ENCODE data around the gene WIPI1.
A peak's percentile ranks its signal among the peaks of the same experiment; 100 is the strongest.

WIPI1 gene

DNA sequence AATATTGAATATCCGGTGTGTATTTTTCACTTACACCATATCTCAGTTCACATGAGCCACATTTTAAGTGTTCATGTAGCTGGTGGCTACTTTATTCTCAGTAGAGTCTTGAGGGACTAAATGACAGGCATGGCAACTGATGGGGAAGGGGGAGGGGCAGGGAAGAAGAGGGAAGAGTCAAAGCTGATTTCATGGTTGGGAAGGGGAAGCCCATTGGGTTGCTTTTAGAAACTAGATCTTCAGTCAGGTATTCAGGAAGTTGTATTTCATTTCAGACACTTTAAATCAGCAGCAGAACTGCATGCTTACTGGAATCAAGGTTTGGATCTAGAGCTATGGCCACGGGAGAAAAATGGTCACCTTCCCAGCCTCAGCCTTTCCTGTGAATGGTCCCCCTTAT, 2.9 kb upstream of the WIPI1 start:
- no peak for DNase-seq

DNA sequence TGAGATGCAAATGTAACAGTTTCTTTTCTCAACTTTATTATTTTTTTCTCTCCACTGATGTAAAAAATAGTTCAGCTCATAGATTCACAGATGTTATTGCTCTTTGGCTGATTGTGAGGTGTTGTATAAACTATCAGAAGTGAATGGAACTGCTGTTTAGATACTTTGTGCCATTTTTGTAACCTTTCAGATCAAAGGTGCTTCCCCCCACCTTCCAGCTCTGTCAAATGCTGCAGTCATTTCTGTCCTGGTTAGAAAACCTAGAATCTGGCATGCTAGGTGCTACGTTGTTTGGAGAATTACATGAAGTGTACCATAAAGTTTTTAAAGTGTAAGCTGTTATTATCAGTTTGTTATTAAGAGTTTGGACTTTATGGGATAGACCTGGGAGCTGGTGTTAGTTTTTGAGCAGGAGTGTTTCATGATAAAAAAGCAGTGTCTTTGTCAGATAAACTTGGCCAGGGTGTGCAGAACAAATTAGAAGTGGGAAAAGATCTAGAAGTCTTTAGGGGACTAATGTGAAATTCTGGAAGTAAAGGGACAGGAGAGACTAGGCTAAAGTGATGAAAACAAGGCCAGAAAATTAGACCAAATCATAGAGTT, 1.8 kb upstream of the WIPI1 start:
- DNase-seq: no peak

DNA sequence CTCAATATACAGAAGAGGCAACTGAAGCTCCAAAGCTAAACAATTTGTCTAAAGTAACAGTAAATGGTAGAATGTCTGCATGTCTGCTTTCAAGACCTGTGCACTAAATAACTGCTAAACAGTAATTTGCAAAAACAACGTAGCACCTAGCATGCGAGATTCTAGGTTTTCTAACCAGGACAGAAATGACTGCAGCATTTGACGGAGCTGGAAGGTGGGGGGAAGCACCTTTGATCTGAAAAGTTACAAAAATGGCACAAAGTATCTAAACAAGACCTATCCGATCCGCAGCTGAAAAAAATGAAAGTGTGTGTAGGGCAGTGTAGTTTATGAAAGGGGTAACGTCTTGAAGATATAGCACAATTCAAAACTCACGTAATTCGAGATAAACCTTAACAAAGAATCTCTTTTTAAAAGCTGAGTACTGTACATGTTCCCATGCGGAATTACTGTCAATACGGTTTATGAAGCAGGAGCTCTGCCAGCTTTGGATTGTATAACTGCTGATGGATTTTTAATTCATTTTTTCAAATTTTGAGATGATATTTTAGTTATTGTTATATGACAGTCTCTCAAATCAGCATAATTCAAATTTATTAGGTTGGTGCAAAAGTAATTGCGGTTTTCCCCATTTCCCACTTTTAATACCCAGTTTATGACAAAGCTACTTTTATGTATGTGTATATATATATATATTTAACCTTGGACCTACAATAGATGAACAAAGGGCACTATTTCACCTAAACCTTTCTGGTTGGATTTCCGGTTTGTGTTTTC, 1.2 kb upstream of the WIPI1 start:
- DNase-seq: no peak

DNA sequence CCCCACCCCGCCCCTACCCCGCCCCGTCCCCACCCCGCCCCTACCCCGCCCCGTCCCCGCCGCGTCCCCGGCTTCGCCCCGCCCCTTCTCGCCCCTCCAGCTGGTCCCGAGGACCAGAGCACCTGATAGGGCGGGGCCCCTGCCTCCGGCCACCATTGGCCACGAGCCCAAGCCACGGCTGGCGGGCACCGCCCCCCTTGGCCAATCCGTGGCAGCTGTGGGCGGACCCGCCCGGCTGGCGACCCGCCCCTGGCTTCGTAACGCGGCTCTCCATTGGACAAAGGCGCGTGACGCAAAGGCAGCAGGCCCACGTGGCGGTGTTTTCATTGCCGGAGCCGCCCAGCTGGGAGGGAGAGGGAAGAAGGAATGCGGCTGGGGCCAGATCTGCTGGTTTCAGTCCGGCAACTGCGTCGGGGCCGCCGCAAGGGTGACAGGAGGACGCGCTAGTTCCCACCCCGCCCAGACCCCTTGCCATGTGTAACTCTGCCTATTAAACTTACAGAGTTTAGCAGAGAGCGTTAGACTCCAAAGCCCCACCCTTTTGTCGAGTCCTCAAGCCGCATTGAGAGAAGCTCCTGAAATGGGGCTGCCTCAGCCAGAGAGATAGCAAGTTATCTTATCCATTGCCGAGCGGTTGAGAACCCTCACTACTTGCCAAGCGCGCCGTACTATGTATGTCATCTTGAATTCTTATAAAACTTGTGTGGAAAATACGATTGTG, 403 bp upstream of the WIPI1 start:
- peak; percentile 99 for DNase-seq

DNA sequence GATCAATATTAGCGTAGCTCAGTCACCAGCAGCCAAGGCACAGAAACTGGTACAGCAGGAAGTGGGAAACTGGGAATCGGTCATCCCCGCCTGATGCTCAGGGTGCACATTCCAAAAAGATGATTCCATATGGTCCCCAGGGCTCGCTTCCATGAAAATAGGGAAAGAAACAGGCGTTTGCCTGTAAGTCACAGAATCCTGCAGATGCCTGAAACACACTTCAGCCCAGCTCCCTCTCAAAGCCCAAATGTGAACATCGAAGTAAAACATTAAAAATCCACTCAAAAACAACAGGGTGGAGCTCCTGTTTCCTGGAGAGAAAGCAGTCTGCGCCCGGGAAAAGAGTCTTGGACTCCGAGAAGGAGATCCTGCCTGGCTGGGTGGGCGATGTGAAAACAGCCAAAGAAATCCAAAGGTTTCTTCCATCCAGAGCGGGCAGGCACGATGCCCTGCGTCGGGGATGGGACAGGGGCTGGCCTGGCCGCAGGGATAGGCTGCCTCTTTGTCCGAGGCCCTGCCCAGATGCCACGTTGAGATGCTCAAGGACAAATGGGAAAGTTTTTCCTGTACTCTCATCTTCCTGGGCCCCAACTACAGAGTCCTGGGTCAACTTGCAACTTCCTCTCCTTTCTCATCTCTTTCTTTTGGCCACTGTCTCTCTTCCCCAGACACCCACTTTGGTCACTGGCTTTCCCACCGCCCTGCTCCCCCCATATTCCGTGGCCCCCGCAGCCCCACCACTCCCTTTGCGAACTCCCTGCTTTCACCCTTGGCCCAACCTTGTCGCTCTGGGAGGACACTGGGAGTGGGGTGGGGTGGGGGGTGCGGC, 743 bp downstream of the WIPI1 start:
- peak; percentile 92 for DNase-seq

DNA sequence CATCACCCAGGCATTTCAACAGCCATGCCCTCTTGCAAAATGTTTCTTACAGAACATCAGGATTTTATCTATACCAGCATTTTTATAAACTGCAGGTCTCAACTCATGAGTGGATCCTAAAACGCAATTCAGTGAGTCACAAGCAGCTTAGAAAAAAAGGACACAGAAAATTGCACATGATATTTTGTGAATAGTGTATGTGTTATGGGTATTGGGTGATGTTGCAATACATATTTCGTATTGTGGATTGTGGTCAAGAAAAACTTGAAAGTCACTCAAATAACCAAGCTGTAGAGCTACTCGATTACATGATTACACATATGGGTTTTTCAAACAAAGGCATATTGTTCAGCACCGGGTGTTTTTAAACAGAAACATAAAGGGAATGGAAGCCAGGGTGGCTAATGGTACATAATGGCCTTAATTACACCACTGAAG, 1.4 kb downstream of the WIPI1 start:
- DNase-seq: no peak

DNA sequence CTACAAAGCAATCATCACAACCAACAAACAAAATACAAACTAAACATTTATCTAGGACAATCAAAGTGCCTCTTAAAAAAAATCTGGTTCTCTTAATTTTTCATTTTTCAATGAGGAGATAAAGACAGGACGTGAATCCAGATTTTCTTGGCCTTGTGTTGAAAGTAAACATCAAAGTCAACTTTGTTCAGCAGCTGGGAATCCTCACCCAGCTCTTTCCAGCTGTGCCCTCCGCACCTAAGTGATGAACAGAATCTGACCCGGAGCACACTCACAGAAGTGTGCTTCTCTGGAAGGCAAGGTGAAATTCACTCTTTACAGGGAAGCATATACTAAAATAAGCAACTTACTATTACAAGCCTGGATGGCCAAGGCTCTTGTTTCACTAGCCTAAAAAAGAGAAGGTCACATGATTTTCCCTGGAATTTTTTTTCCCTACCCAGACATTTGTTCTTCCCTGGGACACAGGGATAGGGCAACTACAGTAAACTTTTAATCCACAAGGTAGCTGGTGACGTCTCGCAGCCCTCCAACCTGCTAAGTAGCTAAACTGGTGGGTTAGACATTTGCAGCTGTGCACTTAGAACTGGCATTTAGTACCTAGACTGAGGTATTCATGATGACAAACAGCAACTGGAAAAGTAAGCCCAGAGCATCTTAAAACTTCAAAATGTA, 3.2 kb downstream of the WIPI1 start:
- DNase-seq: no peak

DNA sequence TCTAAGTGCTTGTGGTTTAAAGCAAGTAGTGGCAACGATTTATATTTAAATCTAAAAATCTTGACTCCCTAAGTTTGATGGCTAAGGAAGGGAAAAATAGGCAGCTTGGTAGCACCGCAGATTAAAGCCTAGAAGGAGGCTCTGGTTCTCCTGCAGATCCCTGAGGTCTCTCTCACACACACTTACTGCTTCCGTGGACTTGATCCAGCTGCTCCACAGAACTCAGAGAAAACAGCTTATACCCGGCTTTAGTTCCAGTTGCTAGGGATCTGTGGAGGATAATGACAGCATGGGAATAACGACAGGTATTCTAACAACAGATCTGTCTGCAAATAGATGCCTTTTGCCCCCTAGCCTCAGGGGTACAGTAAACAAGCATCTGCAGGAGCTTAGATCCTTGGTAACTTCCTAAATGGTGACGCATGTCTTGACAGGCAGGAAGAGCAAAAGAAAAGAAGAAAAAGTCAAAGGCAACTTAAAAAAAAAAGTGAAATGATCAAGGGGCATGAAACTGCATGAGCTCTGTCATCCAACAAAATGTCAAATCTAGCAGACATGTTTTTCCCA, 4.5 kb downstream of the WIPI1 start:
- no peak for DNase-seq

DNA sequence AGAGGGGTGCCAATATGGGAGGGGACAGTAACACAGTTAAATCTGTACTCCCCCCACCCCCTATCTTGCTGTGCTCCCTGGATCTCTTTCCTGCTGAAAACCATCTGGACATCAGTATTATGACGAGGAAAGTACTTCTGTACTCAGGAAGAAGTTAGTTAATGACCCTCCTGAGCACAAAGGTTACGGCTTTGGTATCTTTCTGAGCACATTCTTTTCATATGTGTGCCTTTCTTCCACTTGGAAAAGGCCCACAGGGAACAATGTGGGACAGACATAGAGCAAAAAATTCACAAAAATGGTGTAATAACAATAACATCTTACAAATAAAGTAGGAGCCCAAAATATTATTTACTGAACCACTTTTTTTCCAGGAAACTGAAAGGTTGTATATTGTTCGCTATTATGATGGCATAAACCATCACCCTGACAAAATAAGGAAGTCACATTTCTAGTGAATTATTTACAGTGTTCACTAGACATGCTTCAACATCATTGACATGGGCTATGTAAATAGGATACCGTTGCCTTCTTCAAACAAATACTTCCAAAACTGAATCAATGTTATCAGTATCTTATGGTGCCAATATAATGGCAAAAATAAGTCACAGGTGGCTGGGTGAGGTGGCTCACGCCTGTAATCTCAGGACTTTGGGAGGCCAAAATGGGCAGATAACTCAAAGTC, 5.5 kb downstream of the WIPI1 start:
- no peak for DNase-seq

DNA sequence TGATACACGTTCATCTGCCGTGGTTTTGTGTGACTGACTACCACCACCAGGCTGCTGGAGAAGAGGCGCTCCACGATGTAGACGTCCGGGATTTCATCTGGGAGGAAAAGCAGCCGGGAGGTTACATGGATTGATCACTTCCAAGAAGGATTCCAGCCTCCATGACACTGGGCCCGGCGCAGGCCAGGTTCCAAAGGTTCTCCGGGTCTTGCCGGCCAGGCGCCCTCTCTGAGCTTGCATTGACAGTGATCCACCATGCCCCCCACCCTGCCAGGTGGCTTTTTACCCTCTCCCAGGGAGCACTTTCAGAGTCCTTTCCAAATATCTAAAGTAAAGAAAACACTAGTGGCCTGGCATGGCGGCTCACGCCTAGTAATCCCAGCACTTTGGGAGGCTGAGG, 6.5 kb downstream of the WIPI1 start:
- no peak for DNase-seq

DNA sequence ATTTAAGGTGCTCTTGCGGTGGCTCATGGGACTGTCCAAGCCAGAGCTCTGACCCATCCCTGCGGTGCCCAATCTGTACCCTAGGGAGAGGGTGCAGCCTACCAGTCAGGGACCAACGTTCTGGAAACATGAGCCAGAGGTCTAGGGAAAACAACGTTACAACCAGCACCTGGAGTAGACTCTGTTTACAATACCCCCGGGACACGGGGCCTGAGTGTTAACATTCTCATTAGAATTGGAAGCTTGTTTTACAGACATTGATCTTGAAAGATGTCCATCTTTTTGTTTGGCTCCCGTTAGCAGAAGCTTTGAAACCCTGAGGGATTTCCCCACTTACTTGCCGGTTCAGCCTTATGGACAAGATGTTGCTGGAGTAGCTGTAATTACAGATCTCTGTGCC, 6.9 kb downstream of the WIPI1 start:
- DNase-seq: no peak

DNA sequence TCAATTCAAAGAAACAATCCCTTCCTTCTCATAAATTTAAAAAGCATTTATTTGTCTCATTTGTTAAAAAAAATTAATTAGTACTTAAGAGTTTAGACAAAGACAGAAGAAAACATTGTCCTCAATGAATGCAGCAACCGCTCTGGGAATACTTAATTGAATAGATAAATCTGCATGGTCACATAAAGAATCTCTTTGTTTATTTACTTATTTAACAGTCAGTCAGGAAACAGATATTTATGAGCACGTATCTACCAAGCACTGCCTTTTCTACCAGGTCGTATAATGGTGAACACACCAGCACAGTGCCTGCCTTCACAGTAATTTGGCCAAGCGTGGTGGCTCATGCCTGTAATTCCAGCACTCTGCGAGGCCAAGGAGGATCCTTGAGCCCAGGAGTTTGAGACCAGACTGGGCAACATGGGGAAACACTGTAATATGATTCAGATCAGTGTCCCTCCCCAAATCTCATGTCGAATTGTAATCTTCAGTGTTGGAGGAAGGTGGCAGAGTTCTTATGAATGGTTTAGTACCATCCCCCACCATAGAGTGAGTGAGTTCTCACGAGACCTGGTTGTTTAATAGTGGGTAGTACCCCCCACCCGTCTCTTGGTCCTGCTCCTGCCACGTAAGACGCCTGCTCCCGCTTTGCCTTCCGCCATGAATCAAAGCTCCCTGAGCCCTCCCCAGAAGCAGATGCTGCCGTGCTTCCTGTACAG, 8.1 kb downstream of the WIPI1 start:
- no peak for DNase-seq

DNA sequence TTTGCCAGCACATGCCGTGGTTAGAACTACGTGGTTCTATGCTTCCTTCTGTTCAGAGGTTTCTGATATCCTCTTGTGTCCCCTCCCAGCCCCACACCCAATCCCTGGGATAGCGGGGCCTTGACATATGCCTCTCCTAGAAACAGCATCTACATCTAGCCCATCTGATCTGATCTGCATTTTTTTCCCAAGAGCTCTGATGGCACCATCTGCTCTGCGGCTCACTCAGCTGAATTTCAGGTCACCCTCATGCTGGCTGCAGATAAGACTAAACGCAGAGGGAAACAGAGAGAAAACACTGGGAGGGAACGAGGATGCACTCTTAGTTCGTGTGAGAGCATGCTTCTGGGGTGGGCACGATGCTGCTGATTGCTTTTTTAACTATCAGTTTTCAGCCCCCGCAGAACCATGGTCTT, 10.7 kb downstream of the WIPI1 start:
- no peak for DNase-seq

DNA sequence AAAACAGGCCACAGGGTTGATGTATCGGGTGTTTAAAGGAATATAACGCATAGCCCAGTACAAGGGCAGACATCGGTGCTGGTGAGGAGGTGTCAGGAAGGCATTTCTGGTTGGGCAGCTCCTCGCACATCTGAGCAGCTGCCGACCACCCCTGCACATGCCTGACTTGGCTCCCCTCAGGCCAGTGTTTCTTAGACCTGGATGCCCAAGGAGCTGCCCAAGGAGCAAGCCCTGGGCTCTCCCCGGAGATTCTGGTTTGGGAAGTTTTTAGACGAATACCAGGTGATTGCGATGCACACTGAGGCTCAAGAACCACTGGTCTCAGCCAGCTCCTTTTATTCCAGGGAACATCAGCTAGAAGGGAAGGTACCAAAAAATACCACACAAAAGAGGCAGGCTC, 11.6 kb downstream of the WIPI1 start:
- no peak for DNase-seq

DNA sequence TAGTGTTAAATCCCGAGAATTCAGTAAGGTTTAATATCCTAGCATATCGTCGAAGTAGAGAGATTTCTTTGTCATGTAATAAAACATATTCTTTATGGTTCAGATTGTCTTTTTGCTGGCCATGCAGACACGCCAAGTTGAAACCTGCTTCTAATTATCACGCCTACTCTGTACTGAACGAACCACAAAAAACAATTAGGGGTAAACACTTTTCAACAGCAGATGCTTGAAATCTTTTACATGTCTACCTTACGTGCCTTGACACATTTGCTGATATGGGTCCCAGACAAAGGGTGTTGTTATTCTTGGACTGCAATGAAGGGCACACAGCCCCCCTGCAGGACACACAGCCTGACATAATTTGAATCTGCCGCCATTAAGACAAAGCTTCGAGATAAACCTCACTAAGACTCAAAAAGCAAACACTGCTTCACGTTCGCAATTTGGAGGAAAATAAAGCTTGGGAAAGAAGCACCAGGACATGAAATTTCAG, 13.3 kb downstream of the WIPI1 start:
- no peak for DNase-seq

DNA sequence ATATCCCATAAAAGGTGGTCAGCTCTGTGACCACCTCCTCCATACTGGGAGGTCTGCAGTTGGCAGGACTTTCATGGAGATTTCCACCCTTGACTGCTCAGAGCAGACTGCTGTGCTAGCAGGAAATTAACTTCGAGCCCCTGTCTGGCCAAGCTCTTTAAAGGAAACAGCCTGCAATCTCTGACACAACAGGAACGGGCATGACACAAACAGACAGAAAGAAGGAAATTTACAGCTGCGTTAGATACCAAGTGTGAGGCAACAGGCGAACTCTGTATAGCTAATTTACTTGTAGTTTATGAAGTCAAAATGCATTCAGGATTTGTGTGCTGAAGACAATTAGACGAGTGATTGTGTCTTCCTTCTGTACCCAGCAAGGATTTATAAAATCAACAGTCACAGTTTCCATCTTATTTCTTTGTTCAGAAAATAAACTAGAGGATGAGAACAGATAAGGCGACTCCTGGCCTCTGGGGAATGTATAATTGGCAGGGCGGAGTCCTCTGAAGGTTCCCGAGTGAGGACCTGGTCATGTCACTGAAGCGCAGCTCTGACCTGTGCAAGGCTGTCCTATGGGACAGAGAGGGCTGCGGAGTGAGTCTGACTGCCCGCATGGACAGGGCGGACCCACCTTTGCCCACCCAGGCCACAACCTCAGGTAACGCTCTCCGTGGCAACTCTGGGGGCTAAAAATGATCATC, 16.1 kb downstream of the WIPI1 start:
- DNase-seq: peak; percentile 41

DNA sequence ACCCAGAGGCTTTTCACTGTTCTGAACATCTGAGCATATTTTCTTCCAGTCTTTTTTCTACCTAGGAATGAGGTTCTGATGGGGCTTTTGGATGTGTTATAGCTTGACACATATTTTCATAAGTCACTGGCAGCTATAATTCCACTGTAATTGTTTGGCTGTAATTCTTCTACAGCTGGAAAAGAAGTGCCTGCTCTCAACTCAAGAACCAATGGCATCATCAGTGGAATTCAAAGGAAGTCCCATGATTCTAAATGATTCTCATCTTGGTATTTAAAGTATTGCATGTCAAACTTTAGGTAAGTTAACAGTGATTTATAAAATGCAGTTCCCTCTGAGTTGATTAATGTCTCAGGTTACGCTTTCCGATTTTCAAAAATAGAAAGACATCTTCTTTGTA, 16.8 kb downstream of the WIPI1 start:
- no peak for DNase-seq

DNA sequence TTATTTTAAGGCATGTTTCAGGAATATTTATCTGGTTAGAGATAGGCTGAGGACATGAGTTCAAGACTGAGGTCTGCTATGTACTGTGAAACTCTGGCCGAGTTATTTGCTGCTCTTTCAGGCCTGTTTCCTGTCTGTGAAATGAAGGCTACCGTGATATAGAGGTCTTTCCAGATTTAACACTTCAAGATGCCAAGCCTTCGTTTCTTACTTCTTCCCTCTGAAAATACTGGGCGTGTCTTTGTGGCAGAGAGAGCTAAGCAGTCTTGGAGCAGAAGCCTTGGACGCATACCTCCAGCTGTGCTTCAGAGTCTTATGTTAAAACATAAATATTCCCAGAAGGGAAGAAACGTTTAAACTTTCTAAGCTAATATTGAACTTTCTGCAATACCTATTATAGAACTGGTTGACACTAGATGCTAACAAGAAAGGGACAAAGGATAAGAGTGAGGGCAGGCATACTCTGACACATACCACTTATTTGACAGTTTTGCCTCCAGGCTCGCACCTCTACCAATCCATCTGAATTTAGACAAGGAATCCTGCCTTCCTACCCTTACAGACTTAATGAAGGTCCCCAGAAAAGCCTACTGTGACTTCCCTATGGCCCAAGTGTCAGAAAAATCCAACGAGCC, 17.5 kb downstream of the WIPI1 start:
- no peak for DNase-seq

DNA sequence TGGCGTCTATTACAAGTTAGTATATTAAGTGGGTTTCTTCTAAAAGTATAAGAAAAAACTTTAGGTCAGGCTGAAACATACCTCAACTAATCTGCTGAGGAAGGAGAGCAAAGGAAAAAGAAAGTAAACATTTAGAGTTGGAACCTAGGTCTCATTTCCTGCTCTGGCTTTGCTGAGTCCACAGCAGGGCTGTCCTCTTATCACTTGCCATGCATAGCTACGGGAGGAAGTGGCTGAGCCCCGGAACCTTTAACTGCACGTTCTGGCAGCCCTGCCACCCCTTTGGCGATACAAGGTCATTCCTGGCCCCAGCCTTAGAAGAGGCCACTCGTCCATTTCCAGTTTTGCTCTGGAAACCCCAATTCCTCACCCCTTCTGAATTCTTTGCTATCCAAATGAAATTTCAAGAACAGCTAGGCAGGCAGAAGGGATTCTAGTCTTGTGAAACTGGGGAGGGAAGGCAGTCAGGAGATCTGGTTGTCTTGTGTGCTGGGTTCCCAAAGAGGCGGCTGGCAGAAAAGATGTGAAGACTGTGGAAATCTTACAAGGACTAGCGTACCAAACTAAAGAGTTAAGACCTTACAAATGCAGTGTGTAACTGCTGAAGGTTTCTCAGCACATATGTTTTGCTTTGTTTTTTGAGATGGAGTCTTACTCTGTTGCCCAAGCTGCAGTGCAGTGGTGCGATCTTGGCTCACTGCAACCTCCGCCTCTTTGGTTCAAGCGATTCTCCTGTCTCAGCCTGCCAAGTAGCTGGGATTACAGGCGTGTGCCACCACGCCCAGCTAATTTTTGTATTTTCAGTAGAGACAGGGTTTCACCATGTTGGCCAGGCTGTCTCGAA, 19.1 kb downstream of the WIPI1 start:
- no peak for DNase-seq

All from femur (tissue), 1 donor.